ENCODE measurements around the gene WDR18. TPM values are rescaled to one million over a fixed set of nuclear protein-coding genes. Genes with fewer than 3 reads are reported as not detected.

The WDR18 gene
- total and polyA plus RNA-seq, 2 of the 4 experiments (the other 2 are of a cell fraction): 37.1 to 56.9 TPM

- Histone ChIP-seq H2BK120ac (ENCODE audit: low read depth, low read length) (no peak overlapping the region), H3K4me1 (ENCODE audit: control insufficient read depth, insufficient read depth, low read length) (peaks cover 11% of the 10 kb centered on the region), H3K9me1 (ENCODE audit: insufficient read depth, low read length) (no peaks in the 10 kb centered on the region), H3K23ac (ENCODE audit: low read depth, low read length) (no peak overlapping the region), H3K79me1 (ENCODE audit: low read depth in 1 of 2, low read length in 2 of 2) (peaks cover 0 to 9% of the 10 kb centered on the region in 2 experiments; a peak in 2 of 4 replicates), H2AK5ac (ENCODE audit: low read depth, low read length) (peak overlapping the region; percentile 50; the same call in 1 of the 2 replicates), H3K56ac (ENCODE audit: extremely low read depth, insufficient read depth, low read length) (no peak overlapping the region), H2BK20ac (ENCODE audit: low read depth, low read length) (no peak overlapping the region), H2AFZ (replicated peaks; ENCODE audit: low read length, poor library complexity) (no peak overlapping the region), H3K4ac (ENCODE audit: low read depth, low read length) (no peak overlapping the region), H2BK5ac (ENCODE audit: low read depth, low read length, poor library complexity, severe bottlenecking) (no peak overlapping the region), H3K4me3 (ENCODE audit: insufficient read depth, low read depth, low read length) (no peak overlapping the region), H4K8ac (ENCODE audit: low read depth in 2 of 2, low read length in 2 of 2) (no peak overlapping the region), H2BK15ac (ENCODE audit: low read depth, low read length) (no peak overlapping the region), H4K91ac (ENCODE audit: insufficient read depth, low read depth, low read length) (no peak overlapping the region), H4K5ac (ENCODE audit: low read depth, low read length) (no peak overlapping the region), H2AK9ac (replicated peaks; ENCODE audit: low read depth, low read length, poor library complexity) (peak overlapping the region; percentile 82), H4K20me1 (ENCODE audit: insufficient read depth, low read length) (no peaks in the 10 kb centered on the region), H3K9me3 (ENCODE audit: control insufficient read depth, insufficient read depth, low read length) (no peaks in the 10 kb centered on the region), H3K27me3 (ENCODE audit: control insufficient read depth, insufficient read depth, low read length) (no peaks in the 10 kb centered on the region), H3K36me3 (ENCODE audit: control insufficient read depth, insufficient read depth, low read length) (peaks cover 6% of the 10 kb centered on the region; the same call in 1 of the 2 replicates), H3K14ac (replicated peaks; ENCODE audit: low read depth, low read length) (no peak overlapping the region), H3K4me2 (ENCODE audit: low read depth, low read length) (no peak overlapping the region), H3K9ac (ENCODE audit: low read depth, low read length) (no peak overlapping the region), H3K27ac (ENCODE audit: insufficient read depth, low read length) (no peak overlapping the region), H3K18ac (ENCODE audit: low read depth, low read length) (no peak overlapping the region)
- ATAC-seq (ENCODE audit: low read depth) (no peak), DNase-seq (no peak)
- 71% methylated on average over 8 of the region's 19 CpGs; no CpG with 5 or more reads in 1 of the 2 experiments for WGBS, 2 experiments (ENCODE audit: extremely low coverage in 2 of 2, insufficient read length in 1 of 2)
- dilution Hi-C loops (cut with HindIII; ENCODE audit: low sequenced_read_pairs, unreplicated experiment) (no loop called here), in situ Hi-C loops (cut with MboI; ENCODE audit: low sequenced_read_pairs) (no loop called here), intact Hi-C loops (cut with micrococcal nuclease) (no loop called here)
- TF ChIP-seq SMC3 (IDR thresholded peaks at IDR 0.05; ENCODE audit: low read depth, low read length) (no peak), RAD21 (IDR thresholded peaks at IDR 0.05; ENCODE audit: low read length) (no peak), USF2 (IDR thresholded peaks at IDR 0.05; ENCODE audit: low read depth, low read length) (no peak), MAZ (IDR thresholded peaks at IDR 0.05; ENCODE audit: borderline replicate concordance, low read depth, low read length) (no peak), MAFK (IDR thresholded peaks at IDR 0.05; ENCODE audit: low read depth, low read length) (no peak), BHLHE40 (IDR thresholded peaks at IDR 0.05; ENCODE audit: low read depth, low read length) (no peak), CEBPB (IDR thresholded peaks at IDR 0.05; ENCODE audit: low read depth, low read length) (no peak), POLR2A (IDR thresholded peaks at IDR 0.05; ENCODE audit: low read depth, low read length) (no peak), CHD1 (IDR thresholded peaks at IDR 0.05; ENCODE audit: low read depth, low read length) (no peak), RCOR1 (IDR thresholded peaks at IDR 0.05; ENCODE audit: insufficient replicate concordance, low read length) (no peak), MXI1 (IDR thresholded peaks at IDR 0.05; ENCODE audit: borderline replicate concordance, low read depth, low read length) (no peak), FOS (IDR thresholded peaks at IDR 0.05; ENCODE audit: low read depth, low read length) (no peak), NFE2L2 (IDR thresholded peaks at IDR 0.05; ENCODE audit: low read depth, low read length) (no peak)
- TF ChIP-seq, protein P1, sequence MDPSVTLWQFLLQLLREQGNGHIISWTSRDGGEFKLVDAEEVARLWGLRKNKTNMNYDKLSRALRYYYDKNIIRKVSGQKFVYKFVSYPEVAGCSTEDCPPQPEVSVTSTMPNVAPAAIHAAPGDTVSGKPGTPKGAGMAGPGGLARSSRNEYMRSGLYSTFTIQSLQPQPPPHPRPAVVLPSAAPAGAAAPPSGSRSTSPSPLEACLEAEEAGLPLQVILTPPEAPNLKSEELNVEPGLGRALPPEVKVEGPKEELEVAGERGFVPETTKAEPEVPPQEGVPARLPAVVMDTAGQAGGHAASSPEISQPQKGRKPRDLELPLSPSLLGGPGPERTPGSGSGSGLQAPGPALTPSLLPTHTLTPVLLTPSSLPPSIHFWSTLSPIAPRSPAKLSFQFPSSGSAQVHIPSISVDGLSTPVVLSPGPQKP (IDR thresholded peaks at IDR 0.05; ENCODE audit: borderline replicate concordance, low read depth, low read length): no peak
- ChIA-PET CTCF (interaction anchor here (0.6 to 1.4 kb wide), 2 partner anchors 9 to 30 kb away, joined by 3 read pairs; no protein-coding TSS in a partner anchor), POLR2A (ENCODE audit: unreplicated experiment) (no interaction called here)
- BruUV-seq (replicated peaks): no TSS peak
Observed at GRCh38 chr19:979318-979741, 4.8 kb upstream of the WDR18 start.
